ENCODE measurements around the gene C16orf78. TPM values are rescaled to one million over a fixed set of nuclear protein-coding genes. Genes with fewer than 3 reads are reported as not detected.

The C16orf78 gene
- total RNA-seq, 4 donors from 2014 or later = not detected

DNA sequence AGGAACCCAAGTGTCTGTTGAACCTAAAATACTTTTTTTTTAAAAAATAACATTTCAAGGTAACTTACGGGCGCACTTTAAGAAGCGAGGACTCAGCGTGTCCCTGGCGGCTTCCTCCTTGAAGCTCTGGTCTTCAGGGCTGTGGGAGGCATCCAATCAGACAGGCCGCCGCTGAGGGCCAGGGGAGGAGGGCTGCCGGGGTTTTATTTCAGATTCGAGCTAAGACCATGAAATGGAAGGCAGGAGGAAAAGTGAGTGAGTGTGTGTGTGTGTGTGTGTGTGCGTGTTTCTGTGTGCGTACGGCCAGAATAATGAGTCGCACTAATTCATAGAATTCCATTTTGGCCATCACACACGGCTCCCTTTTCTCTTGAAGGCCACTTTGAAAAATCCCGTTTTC, 41.1 kb downstream of the C16orf78 start:
- Histone ChIP-seq H3K27me3 (no peaks in the 10 kb centered on the region), H3K4me1 (no peaks in the 10 kb centered on the region), H3K4me3 (no peak overlapping the region), H3K36me3 (no peaks in the 10 kb centered on the region), H3K27ac (no peak overlapping the region), H3K9me3 (no peaks in the 10 kb centered on the region)
- intact Hi-C loops (cut with DNase I; ENCODE audit: low total_unique reads) = no loop called here
- TF ChIP-seq POLR2A (IDR thresholded peaks at IDR 0.05) = no peak
- TF ChIP-seq, protein P1, sequence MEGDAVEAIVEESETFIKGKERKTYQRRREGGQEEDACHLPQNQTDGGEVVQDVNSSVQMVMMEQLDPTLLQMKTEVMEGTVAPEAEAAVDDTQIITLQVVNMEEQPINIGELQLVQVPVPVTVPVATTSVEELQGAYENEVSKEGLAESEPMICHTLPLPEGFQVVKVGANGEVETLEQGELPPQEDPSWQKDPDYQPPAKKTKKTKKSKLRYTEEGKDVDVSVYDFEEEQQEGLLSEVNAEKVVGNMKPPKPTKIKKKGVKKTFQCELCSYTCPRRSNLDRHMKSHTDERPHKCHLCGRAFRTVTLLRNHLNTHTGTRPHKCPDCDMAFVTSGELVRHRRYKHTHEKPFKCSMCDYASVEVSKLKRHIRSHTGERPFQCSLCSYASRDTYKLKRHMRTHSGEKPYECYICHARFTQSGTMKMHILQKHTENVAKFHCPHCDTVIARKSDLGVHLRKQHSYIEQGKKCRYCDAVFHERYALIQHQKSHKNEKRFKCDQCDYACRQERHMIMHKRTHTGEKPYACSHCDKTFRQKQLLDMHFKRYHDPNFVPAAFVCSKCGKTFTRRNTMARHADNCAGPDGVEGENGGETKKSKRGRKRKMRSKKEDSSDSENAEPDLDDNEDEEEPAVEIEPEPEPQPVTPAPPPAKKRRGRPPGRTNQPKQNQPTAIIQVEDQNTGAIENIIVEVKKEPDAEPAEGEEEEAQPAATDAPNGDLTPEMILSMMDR (IDR thresholded peaks at IDR 0.05) = no peak
- no peak for DNase-seq

DNA sequence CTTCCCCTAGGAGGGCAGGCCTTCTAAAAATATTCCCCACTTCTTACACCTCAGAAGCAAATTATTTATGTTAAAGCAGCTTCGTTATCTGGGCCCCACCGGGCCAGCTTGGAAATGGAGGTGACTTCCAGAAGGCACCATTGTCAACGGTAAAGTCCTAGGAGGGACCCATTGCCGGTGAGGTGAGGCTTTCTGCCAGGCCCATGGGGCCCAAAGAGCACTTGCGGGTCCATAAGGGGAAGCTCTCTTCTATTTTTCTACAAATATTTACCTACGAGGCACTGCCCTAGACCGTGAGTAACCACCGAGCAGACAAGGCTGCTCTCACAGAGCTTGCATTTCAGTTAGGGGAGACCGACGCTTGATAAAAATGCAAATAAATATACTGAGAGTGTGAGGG, 41.5 kb downstream of the C16orf78 start:
- TF ChIP-seq, protein P1 (IDR thresholded peaks at IDR 0.05) = no peak
- no peak for TF ChIP-seq POLR2A (IDR thresholded peaks at IDR 0.05)
- H3K9me3 ChIP-seq = no peaks in the 10 kb centered on the region
- H3K36me3 ChIP-seq = no peaks in the 10 kb centered on the region
- no peak overlapping the region for H3K4me3 ChIP-seq
- intact Hi-C loops (cut with DNase I; ENCODE audit: low total_unique reads) = no loop called here
- no peaks in the 10 kb centered on the region for H3K27me3 ChIP-seq
- no peak for DNase-seq
- H3K4me1 ChIP-seq = no peaks in the 10 kb centered on the region
- no peak overlapping the region for H3K27ac ChIP-seq

DNA sequence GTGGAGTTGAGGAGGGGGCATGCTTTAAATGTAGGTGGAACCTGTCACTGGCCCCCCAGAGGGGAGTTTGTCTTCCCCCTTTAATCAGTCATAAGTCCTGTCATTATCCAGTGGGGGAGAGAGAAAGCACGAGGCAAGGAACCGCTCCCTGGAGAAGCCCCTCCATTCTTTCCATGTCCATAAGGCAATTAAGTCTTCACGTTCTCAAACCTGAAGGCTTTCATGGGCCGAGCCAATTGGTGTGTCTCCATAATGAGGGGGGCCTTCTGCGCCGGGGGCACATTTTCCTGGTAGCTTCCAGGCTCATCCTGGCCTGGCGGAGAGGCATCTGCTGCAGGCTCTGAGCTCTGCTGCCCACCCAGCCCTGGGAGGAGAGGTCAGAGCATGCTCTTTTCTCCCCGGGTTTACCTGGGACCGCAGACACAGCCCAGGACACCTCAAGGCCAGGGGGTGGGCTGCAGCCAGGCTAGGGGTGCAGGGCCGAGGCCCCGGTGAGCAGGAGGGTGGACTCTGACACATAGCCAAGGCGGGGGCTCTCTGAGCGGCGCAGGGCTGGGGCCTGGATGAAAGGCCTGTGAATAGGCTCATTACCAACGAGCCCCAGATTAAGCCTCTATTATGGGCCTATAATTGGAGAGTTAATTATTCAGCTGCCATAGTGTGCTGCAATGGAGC, 42.5 kb downstream of the C16orf78 start:
- no peaks in the 10 kb centered on the region for H3K27me3 ChIP-seq
- no peak for DNase-seq
- no peak overlapping the region for H3K27ac ChIP-seq
- intact Hi-C loops (cut with DNase I; ENCODE audit: low total_unique reads) = no loop called here
- TF ChIP-seq POLR2A (IDR thresholded peaks at IDR 0.05) = no peak
- TF ChIP-seq, protein P1 (IDR thresholded peaks at IDR 0.05) = no peak
- H3K4me1 ChIP-seq = no peaks in the 10 kb centered on the region
- H3K4me3 ChIP-seq = no peak overlapping the region
- H3K36me3 ChIP-seq = no peaks in the 10 kb centered on the region
- no peaks in the 10 kb centered on the region for H3K9me3 ChIP-seq

DNA sequence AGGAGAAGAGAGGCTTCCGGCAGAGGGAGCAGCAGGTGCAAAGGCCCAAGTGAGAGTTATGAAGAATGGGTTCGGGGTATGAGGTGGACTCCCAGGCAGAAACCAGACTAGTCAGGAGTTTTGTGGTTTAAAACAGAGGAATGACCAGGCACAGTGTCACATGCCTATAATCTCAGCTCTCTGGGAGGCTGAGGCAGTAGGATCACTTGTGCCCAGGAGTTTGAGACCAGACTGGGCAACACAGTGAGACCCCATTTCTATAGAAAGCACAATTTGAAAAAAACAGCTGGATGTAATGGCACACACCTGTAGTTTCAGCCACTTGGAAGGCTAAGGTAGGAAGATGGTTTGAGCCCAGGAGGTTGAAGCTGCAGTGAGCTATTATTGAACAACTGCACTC, 43.8 kb downstream of the C16orf78 start:
- no peaks in the 10 kb centered on the region for H3K36me3 ChIP-seq
- no peak overlapping the region for H3K27ac ChIP-seq
- H3K9me3 ChIP-seq = no peaks in the 10 kb centered on the region
- DNase-seq = no peak
- no peaks in the 10 kb centered on the region for H3K4me1 ChIP-seq
- H3K27me3 ChIP-seq = no peaks in the 10 kb centered on the region
- TF ChIP-seq, protein P1 (IDR thresholded peaks at IDR 0.05) = no peak
- intact Hi-C loops (cut with DNase I; ENCODE audit: low total_unique reads) = no loop called here
- H3K4me3 ChIP-seq = no peak overlapping the region

DNA sequence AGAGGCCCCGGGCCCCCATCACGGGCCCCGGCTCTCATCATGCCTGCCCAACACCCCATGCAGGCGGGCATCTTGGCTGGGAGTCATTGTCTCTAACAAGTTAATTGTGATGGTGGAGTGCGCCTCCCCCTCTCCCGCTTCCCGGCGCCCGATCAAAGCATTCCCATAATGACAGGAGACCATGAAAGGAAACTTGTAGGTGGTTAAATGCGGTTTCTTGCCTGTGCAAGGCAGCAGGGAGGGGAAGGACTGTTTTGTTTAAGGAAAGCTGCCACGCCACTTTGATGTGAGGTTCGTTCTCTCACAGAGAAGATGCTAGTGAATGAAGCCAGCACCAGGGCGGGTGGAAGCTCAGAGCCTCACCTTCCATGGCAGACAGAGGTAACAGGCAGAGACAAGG, 45.4 kb downstream of the C16orf78 start:
- H3K36me3 ChIP-seq = no peaks in the 10 kb centered on the region
- H3K4me3 ChIP-seq = no peak overlapping the region
- intact Hi-C loops (cut with DNase I; ENCODE audit: low total_unique reads) = no loop called here
- H3K9me3 ChIP-seq = no peaks in the 10 kb centered on the region
- H3K27ac ChIP-seq = no peak overlapping the region
- TF ChIP-seq POLR2A (IDR thresholded peaks at IDR 0.05) = no peak
- TF ChIP-seq, protein P1 (IDR thresholded peaks at IDR 0.05) = no peak
- DNase-seq = no peak
- no peaks in the 10 kb centered on the region for H3K4me1 ChIP-seq
- H3K27me3 ChIP-seq = no peaks in the 10 kb centered on the region
